HG03095 (cell line): Measurements from ENCODE around the gene RAB6A.

Experiments used
- ATAC-seq: cut with Tn5 transposase; IDR thresholded peaks from one replicate; pipeline ENCODE4 v1.9.1; 2021; ENCODE audit warnings: moderate library complexity; ENCODE audit not compliant: unreplicated experiment

The RAB6A gene

DNA sequence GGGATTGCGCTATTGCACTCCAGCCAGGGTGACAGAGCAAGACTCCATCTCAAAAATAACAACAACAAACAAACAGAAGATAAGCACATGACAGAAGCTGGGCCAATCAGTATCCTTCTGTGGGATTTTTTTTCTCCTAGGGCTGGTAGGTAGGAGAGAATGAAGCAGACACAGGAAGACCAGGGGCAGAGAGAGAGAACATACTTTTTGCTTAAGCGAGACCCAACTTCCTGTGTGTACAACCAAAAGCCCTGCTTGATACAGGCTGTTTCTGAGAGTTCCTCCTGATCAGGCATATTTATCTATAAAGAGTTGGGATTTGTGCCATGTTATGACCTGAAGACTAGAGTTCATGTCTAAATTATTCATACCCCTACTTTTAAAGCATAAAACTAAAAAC, 126.9 kb downstream of the RAB6A start:
- ATAC-seq, result no peak

DNA sequence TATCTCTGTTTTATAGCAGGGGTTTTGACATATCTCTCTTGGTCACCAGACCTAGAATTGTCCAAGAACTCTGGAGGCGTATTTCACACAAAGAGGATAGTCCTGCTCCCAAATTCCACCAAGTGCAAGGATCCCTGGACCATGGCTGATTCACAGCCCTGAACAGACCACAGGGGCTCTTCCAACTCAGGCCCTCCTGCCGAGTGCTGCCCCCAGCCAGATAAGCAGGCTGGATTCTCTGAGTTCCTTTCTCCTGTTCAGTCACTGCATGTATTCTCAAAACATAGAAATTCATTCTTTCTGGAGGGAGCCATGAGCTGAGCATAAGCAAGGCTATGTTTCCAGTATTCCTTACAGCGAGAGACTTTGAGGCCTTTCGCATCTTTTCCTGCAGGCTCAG, 127.9 kb downstream of the RAB6A start:
- ATAC-seq, result no peak

DNA sequence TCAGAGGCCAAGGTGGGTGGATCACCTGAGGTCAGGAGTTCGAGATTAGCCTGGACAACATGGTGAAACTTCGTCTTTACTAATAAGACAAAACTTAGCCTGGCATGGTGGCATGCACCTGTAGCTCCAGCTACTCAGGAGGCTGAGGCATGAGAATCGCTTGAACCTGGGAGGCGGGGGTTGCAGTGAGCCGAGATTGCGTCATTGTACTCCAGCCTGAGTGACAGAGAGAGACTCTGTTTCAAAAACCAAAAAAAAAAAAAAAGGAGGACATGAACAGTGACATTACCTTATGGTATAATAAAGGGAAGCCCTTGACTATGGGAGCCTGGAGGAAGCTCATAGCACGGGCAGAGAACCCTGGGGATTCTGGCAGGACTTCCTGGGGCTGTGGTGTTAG, 131.0 kb downstream of the RAB6A start:
- ATAC-seq, result no peak

DNA sequence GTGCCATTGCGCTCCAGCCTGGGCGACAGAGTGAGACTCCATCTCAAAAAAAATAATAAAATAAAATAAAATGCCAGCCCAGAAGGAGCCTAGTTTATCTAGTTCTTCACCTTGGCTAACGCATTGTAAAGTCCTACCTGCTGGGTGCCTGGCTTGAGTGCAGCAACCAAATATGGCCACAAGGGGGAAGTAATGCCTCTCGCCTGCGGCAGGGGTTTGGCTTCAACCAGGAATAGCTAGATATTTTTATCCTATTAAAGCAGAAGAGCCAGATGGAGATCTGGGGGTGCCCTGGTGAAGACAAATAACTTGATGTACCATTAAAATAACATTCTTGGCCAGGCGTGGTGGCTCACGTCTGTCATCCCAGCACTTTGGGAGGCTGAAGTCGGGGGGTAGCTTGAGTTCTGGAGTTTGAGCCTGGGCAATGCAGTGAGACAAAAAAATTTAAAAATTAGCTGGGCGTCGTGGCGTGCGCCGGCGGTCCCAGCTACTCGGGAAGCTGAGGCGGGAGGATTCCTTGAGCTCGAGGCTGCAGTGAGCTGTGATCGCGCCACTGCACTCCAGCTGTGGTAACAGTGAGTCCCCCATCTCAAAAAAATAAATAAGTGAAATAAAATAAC, 135.1 kb downstream of the RAB6A start:
- no peak for ATAC-seq
